ENCODE measurements around the gene TOP2B.

TOP2B gene

DNA sequence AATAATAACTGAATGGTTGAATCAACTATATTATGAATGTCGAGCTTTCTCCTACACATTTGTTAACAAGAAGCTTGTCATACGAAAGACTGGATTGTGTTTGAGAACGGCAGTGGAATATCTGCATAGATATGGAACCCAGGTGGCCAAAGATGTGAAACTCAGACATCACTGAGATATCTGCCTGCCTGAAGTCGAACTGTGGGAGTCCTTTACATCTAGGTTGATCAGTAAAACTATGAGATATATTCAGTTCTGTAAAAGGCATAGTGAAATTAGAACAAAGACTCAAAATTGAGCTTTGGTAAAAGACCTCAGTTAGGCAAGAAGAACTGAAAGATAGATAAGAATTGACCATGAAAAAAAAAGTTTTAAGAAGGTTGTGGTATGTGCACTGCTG, 41.5 kb upstream of the TOP2B start:
- no peak for DNase-seq (ENCODE audit: low read depth)

DNA sequence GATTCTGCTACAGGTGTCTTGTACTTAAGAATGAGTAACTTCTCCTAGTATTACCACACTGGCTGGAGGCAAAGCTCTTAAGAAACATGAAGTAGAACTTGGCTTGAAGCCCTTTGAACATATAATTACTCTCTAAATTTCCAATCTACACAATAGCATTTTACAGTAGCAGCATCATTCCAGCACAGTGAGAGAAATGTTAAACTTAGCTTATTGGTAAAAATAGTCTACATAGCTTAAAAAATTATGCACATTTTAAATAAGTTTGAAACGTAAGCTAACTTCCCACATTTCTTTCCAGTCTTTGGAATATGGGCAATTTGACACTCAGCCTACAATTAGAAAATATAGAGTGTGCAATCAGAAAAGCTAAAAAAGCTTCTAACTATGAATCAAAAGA, 32.8 kb upstream of the TOP2B start:
- no peak overlapping the region for H3K4me3 ChIP-seq (ENCODE audit: low read depth, low read length)
- TF ChIP-seq, protein P1, sequence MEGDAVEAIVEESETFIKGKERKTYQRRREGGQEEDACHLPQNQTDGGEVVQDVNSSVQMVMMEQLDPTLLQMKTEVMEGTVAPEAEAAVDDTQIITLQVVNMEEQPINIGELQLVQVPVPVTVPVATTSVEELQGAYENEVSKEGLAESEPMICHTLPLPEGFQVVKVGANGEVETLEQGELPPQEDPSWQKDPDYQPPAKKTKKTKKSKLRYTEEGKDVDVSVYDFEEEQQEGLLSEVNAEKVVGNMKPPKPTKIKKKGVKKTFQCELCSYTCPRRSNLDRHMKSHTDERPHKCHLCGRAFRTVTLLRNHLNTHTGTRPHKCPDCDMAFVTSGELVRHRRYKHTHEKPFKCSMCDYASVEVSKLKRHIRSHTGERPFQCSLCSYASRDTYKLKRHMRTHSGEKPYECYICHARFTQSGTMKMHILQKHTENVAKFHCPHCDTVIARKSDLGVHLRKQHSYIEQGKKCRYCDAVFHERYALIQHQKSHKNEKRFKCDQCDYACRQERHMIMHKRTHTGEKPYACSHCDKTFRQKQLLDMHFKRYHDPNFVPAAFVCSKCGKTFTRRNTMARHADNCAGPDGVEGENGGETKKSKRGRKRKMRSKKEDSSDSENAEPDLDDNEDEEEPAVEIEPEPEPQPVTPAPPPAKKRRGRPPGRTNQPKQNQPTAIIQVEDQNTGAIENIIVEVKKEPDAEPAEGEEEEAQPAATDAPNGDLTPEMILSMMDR (IDR thresholded peaks at IDR 0.05; ENCODE audit: low read depth, low read length) = no peak
- TF ChIP-seq POLR2A (IDR thresholded peaks at IDR 0.05; ENCODE audit: extremely low read depth, insufficient read length) = no peak
- TF ChIP-seq, protein P2, sequence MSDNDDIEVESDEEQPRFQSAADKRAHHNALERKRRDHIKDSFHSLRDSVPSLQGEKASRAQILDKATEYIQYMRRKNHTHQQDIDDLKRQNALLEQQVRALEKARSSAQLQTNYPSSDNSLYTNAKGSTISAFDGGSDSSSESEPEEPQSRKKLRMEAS (IDR thresholded peaks at IDR 0.05; ENCODE audit: low read depth, low read length) = no peak
- TF ChIP-seq MYC (IDR thresholded peaks at IDR 0.05; ENCODE audit: low read depth, low read length) = no peak
- peak; percentile 17 for DNase-seq (ENCODE audit: low read depth)

More for the DNA sequence above, 41.5 kb upstream of the TOP2B start:
- TF ChIP-seq POLR2A (IDR thresholded peaks at IDR 0.05; ENCODE audit: extremely low read depth, insufficient read length) (no peak), MYC (IDR thresholded peaks at IDR 0.05; ENCODE audit: low read depth, low read length) (no peak)
- TF ChIP-seq, protein P2 (IDR thresholded peaks at IDR 0.05; ENCODE audit: low read depth, low read length) = no peak
- TF ChIP-seq, protein P1 (IDR thresholded peaks at IDR 0.05; ENCODE audit: low read depth, low read length) = no peak
- H3K4me3 ChIP-seq (ENCODE audit: low read depth, low read length) = no peak overlapping the region

DNA sequence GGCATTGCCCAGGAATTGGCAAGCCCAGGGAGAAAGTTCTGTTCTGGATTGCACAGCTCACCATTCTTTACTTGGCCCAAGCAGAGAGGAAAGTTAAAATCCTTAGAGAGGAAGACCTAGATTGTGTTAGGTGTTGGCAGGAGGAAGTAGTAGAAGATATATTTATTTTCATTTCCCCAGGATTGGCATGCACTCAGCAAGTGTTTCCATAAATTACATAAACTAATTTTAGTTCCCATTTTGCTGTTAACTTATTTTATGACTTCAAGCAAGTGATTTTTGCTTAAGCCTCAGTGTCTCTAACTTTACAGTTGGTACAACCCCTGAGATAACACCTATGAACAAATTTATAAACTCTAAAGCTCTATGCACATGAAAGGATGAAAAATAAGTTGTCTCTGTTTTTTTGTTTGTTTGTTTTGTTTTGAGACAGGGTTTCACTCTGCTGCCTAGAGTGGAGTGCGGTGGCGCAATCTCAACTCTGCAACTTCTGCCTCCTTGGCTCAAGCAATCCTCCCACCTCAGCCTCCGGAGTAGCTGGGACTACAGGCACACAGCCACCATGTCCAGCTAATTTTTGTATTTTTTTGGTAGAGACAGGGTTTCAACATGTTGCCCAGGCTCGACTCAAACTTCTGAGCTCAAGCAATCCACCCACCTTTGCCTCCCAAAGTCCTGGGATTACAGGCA, 31.2 kb upstream of the TOP2B start:
- no peak overlapping the region for H3K4me3 ChIP-seq (ENCODE audit: low read depth, low read length)
- TF ChIP-seq POLR2A (IDR thresholded peaks at IDR 0.05; ENCODE audit: extremely low read depth, insufficient read length) = no peak
- TF ChIP-seq, protein P2 (IDR thresholded peaks at IDR 0.05; ENCODE audit: low read depth, low read length) = no peak
- DNase-seq (ENCODE audit: low read depth) = peak; percentile 59

DNA sequence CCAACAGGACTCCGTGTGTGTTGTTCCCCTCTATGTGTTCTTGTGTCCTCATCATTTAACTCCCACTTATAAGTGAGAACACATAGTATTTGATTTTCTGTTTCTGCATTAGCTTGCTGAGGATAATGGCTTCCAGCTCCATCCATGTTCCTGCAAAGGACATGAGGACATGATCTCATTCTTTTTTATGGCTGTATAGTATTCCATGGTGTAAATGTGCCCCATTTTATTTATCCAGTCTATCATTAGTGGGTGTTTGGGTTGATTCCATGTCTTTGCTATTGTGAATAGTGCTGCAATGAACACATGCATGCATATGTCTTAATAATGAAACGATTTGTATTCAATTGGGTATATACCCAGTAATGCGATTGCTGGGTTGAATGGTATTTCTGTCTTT, 28.5 kb upstream of the TOP2B start:
- no peak for DNase-seq (ENCODE audit: low read depth)
- H3K4me3 ChIP-seq (ENCODE audit: low read depth, low read length) = no peak overlapping the region
- TF ChIP-seq POLR2A (IDR thresholded peaks at IDR 0.05; ENCODE audit: extremely low read depth, insufficient read length) (no peak), MYC (IDR thresholded peaks at IDR 0.05; ENCODE audit: low read depth, low read length) (no peak)
- TF ChIP-seq, protein P2 (IDR thresholded peaks at IDR 0.05; ENCODE audit: low read depth, low read length) = no peak
- TF ChIP-seq, protein P1 (IDR thresholded peaks at IDR 0.05; ENCODE audit: low read depth, low read length) = no peak

DNA sequence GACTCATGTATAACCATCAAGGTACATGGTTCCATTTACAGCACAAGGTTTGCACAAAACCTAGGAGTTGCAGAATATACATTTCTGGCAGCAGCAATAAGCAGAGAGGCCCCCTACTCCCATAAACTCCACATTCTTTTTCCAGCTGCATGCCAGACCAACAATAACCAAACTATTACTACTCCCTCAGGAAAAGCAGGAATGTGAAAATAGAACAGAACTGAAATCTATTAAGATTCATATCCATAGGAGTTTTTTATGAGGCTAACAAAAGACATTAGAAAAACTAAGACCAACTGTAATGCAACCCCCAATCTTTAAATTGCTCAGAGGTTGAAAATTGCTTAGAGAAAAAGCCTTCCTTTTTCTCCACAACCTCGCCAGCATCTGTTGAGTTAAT, 27.6 kb upstream of the TOP2B start:
- H3K4me3 ChIP-seq (ENCODE audit: low read depth, low read length) = no peak overlapping the region
- no peak for TF ChIP-seq MYC (IDR thresholded peaks at IDR 0.05; ENCODE audit: low read depth, low read length)
- no peak for TF ChIP-seq POLR2A (IDR thresholded peaks at IDR 0.05; ENCODE audit: extremely low read depth, insufficient read length)
- TF ChIP-seq, protein P2 (IDR thresholded peaks at IDR 0.05; ENCODE audit: low read depth, low read length) = no peak
- TF ChIP-seq, protein P1 (IDR thresholded peaks at IDR 0.05; ENCODE audit: low read depth, low read length) = no peak
- DNase-seq (ENCODE audit: low read depth) = no peak

DNA sequence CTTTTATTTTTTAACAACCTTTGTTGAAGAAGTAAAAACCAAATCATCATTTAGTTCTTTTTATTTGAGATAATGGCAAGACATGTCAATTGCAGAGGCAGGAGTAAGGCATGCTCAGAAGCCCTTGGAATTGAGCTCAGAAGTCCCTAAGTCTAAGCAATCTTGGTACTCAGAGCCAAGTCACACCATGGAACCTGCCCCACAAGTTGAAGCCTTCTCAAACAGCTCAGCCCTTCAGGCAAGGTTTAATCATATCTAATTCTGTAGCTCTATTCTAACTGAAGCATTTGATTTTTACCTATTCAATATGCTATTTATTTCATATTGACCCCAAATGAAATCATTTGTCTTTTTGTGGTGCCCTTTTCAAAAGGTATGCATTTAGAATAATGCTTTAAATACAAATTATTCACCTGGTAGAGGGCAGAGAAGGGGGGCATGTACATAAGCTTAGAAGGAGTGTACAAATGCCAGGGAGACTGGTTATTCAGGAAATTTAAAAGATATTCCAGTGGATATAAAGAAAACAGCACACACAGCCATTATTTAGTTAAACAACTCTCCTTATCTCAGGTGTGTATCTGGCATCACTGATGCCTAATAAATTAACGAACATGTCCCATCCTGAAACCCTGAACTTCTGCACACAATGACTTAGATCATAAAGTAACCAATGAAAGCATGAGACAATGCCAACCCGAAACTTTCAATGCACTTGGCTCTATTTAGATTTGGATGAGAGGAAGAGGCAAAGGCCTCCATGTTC, 26.2 kb upstream of the TOP2B start:
- H3K4me3 ChIP-seq (ENCODE audit: low read depth, low read length) = no peak overlapping the region
- TF ChIP-seq MYC (IDR thresholded peaks at IDR 0.05; ENCODE audit: low read depth, low read length) (no peak), POLR2A (IDR thresholded peaks at IDR 0.05; ENCODE audit: extremely low read depth, insufficient read length) (no peak)
- TF ChIP-seq, protein P1 (IDR thresholded peaks at IDR 0.05; ENCODE audit: low read depth, low read length) = no peak
- TF ChIP-seq, protein P2 (IDR thresholded peaks at IDR 0.05; ENCODE audit: low read depth, low read length) = no peak
- DNase-seq (ENCODE audit: low read depth) = no peak

Data from NB4 (cell line).